Measurements from ENCODE around the gene OLIG2.

OLIG2 gene

DNA sequence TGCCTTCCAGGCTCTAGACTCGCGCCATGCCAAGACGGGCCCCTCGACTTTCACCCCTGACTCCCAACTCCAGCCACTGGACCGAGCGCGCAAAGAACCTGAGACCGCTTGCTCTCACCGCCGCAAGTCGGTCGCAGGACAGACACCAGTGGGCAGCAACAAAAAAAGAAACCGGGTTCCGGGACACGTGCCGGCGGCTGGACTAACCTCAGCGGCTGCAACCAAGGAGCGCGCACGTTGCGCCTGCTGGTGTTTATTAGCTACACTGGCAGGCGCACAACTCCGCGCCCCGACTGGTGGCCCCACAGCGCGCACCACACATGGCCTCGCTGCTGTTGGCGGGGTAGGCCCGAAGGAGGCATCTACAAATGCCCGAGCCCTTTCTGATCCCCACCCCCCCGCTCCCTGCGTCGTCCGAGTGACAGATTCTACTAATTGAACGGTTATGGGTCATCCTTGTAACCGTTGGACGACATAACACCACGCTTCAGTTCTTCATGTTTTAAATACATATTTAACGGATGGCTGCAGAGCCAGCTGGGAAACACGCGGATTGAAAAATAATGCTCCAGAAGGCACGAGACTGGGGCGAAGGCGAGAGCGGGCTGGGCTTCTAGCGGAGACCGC, 2.0 kb upstream of the OLIG2 start:
- H3K4me3 ChIP-seq (ENCODE audit: low read depth, low read length): no peak overlapping the region
- TF ChIP-seq, protein P1, sequence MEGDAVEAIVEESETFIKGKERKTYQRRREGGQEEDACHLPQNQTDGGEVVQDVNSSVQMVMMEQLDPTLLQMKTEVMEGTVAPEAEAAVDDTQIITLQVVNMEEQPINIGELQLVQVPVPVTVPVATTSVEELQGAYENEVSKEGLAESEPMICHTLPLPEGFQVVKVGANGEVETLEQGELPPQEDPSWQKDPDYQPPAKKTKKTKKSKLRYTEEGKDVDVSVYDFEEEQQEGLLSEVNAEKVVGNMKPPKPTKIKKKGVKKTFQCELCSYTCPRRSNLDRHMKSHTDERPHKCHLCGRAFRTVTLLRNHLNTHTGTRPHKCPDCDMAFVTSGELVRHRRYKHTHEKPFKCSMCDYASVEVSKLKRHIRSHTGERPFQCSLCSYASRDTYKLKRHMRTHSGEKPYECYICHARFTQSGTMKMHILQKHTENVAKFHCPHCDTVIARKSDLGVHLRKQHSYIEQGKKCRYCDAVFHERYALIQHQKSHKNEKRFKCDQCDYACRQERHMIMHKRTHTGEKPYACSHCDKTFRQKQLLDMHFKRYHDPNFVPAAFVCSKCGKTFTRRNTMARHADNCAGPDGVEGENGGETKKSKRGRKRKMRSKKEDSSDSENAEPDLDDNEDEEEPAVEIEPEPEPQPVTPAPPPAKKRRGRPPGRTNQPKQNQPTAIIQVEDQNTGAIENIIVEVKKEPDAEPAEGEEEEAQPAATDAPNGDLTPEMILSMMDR (IDR thresholded peaks at IDR 0.05; ENCODE audit: borderline replicate concordance, insufficient read depth, low read depth, low read length): no peak

DNA sequence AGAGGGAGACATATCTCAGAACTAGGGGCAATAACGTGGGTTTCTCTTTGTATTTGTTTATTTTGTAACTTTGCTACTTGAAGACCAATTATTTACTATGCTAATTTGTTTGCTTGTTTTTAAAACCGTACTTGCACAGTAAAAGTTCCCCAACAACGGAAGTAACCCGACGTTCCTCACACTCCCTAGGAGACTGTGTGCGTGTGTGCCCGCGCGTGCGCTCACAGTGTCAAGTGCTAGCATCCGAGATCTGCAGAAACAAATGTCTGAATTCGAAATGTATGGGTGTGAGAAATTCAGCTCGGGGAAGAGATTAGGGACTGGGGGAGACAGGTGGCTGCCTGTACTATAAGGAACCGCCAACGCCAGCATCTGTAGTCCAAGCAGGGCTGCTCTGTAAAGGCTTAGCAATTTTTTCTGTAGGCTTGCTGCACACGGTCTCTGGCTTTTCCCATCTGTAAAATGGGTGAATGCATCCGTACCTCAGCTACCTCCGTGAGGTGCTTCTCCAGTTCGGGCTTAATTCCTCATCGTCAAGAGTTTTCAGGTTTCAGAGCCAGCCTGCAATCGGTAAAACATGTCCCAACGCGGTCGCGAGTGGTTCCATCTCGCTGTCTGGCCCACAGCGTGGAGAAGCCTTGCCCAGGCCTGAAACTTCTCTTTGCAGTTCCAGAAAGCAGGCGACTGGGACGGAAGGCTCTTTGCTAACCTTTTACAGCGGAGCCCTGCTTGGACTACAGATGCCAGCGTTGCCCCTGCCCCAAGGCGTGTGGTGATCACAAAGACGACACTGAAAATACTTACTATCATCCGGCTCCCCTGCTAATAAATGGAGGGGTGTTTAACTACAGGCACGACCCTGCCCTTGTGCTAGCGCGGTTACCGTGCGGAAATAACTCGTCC, 1.3 kb upstream of the OLIG2 start:
- TF ChIP-seq, protein P1 (IDR thresholded peaks at IDR 0.05; ENCODE audit: borderline replicate concordance, insufficient read depth, low read depth, low read length): no peak
- H3K4me3 ChIP-seq (ENCODE audit: low read depth, low read length): no peak overlapping the region

DNA sequence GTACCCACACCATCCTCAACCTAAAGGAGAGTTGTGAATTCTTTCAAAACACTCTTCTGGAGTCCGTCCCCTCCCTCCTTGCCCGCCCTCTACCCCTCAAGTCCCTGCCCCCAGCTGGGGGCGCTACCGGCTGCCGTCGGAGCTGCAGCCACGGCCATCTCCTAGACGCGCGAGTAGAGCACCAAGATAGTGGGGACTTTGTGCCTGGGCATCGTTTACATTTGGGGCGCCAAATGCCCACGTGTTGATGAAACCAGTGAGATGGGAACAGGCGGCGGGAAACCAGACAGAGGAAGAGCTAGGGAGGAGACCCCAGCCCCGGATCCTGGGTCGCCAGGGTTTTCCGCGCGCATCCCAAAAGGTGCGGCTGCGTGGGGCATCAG, 638 bp upstream of the OLIG2 start:
- no peak overlapping the region for H3K4me3 ChIP-seq (ENCODE audit: low read depth, low read length)
- TF ChIP-seq, protein P1 (IDR thresholded peaks at IDR 0.05; ENCODE audit: borderline replicate concordance, insufficient read depth, low read depth, low read length): no peak

DNA sequence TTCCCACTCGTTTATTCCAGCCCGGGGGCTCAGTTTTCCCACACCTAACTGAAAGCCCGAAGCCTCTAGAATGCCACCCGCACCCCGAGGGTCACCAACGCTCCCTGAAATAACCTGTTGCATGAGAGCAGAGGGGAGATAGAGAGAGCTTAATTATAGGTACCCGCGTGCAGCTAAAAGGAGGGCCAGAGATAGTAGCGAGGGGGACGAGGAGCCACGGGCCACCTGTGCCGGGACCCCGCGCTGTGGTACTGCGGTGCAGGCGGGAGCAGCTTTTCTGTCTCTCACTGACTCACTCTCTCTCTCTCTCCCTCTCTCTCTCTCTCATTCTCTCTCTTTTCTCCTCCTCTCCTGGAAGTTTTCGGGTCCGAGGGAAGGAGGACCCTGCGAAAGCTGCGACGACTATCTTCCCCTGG, 716 bp downstream of the OLIG2 start:
- H3K4me3 ChIP-seq (ENCODE audit: low read depth, low read length): no peak overlapping the region
- TF ChIP-seq, protein P1 (IDR thresholded peaks at IDR 0.05; ENCODE audit: borderline replicate concordance, insufficient read depth, low read depth, low read length): no peak

DNA sequence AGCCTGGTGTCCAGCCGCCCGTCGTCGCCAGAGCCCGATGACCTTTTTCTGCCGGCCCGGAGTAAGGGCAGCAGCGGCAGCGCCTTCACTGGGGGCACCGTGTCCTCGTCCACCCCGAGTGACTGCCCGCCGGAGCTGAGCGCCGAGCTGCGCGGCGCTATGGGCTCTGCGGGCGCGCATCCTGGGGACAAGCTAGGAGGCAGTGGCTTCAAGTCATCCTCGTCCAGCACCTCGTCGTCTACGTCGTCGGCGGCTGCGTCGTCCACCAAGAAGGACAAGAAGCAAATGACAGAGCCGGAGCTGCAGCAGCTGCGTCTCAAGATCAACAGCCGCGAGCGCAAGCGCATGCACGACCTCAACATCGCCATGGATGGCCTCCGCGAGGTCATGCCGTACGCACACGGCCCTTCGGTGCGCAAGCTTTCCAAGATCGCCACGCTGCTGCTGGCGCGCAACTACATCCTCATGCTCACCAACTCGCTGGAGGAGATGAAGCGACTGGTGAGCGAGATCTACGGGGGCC, 1.2 kb downstream of the OLIG2 start:
- no peak overlapping the region for H3K4me3 ChIP-seq (ENCODE audit: low read depth, low read length)
- TF ChIP-seq, protein P1 (IDR thresholded peaks at IDR 0.05; ENCODE audit: borderline replicate concordance, insufficient read depth, low read depth, low read length): no peak

DNA sequence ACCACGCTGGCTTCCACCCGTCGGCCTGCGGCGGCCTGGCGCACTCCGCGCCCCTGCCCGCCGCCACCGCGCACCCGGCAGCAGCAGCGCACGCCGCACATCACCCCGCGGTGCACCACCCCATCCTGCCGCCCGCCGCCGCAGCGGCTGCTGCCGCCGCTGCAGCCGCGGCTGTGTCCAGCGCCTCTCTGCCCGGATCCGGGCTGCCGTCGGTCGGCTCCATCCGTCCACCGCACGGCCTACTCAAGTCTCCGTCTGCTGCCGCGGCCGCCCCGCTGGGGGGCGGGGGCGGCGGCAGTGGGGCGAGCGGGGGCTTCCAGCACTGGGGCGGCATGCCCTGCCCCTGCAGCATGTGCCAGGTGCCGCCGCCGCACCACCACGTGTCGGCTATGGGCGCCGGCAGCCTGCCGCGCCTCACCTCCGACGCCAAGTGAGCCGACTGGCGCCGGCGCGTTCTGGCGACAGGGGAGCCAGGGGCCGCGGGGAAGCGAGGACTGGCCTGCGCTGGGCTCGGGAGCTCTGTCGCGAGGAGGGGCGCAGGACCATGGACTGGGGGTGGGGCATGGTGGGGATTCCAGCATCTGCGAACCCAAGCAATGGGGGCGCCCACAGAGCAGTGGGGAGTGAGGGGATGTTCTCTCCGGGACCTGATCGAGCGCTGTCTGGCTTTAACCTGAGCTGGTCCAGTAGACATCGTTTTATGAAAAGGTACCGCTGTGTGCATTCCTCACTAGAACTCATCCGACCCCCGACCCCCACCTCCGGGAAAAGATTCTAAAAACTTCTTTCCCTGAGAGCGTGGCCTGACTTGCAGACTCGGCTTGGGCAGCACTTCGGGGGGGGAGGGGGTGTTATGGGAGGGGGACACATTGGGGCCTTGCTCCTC, 1.9 kb downstream of the OLIG2 start:
- TF ChIP-seq, protein P1 (IDR thresholded peaks at IDR 0.05; ENCODE audit: borderline replicate concordance, insufficient read depth, low read depth, low read length): no peak
- H3K4me3 ChIP-seq (ENCODE audit: low read depth, low read length): no peak overlapping the region

Measured in GM12875 (cell line).